ENCODE data around the gene HOXB9. TPM values are rescaled to one million over a fixed set of nuclear protein-coding genes. Genes with fewer than 3 reads are reported as not detected.

HOXB9 gene
- total and polyA plus RNA-seq, 9 of the 15 experiments (the other 6 are each of a cell fraction or from before 2014, with no cell fraction given) = 3.1 to 196 (median 77.6) TPM

DNA sequence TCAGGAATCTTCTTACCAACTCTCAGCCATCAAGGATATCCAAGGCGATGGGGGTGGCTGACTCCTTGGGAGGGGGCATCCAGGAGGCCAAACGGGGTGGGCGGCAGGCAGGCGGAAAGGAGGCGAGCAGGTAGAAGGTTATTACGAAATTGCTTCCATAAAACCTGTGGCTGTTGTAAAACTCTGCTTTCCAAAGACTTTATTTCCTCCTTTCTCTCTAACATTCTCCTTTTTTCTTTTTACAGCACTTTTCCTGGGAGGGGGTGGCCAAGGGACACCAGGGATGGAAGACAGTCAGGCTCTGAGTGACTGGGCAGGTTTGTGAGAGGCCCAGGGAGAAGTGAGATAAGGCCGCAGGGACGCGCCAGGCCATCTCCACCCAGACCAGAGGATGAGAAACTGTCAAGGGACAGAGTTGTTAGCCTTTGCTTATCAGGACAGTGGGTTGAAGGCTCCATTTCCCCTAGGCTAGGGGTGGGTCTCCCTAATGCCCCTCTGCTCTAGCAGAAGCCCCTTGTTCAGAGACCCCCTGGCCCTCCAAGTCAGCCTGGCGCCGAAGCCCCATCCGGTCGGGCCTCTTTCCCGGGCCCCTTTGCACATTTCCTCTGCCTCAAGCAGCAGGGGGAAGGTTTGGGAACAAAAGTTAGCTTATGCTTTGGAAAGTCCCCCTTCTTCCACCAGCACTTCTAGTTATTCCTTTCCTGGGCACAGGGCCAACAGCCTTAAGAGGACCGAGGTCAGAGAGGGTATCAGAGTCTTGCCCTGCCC, 5.0 kb upstream of the HOXB9 start (continued):
- TF ChIP-seq POLR2AphosphoS5 (IDR thresholded peaks at IDR 0.05; ENCODE audit: control insufficient read depth, insufficient read depth, low read depth, low read length) (peak; percentile 72; the same call in 1 of the 2 replicates), CREM (IDR thresholded peaks at IDR 0.05; ENCODE audit: low read depth) (peak; percentile 70), SMAD3 (CRISPR knock-in tag; conservative IDR thresholded peaks at IDR 0.05) (peak; percentile 47; the same call in 1 of the 2 replicates), POLR2G (IDR thresholded peaks at IDR 0.05; ENCODE audit: low read depth, low read length) (peak; percentile 56), FOXK2 (conservative IDR thresholded peaks at IDR 0.05 in 1 of 2, IDR thresholded peaks at IDR 0.05 in 1 of 2; ENCODE audit: low read depth in 2 of 2) (peak in 1 of 2 experiments; percentile 87; a peak in 2 of 4 replicates), TAL1 (IDR thresholded peaks at IDR 0.05) (peak; percentile 68), ZBTB7A (IDR thresholded peaks at IDR 0.05; ENCODE audit: borderline replicate concordance, control insufficient read depth, low read depth, low read length) (peak; percentile 83), SREBF1 (IDR thresholded peaks at IDR 0.05; ENCODE audit: borderline replicate concordance, low read depth, low read length) (no peak), NR4A1 (CRISPR knock-in tag; IDR thresholded peaks at IDR 0.05) (no peak), NR4A1 (tag; IDR thresholded peaks at IDR 0.05) (peak; percentile 67; the same call in 1 of the 2 replicates), ZNF76 (CRISPR knock-in tag; IDR thresholded peaks at IDR 0.05; ENCODE audit: borderline replicate concordance) (no peak), IFI16 (CRISPR knock-in tag; IDR thresholded peaks at IDR 0.05) (no peak), GATAD2A (IDR thresholded peaks at IDR 0.05) (peak; percentile 25; the same call in 1 of the 2 replicates), ETV1 (tag; conservative IDR thresholded peaks at IDR 0.05; ENCODE audit: low read depth) (peak; percentile 39; the same call in 1 of the 2 replicates), ZNF197 (CRISPR knock-in tag; IDR thresholded peaks at IDR 0.05; ENCODE audit: low read depth) (no peak), TRIM24 (IDR thresholded peaks at IDR 0.05) (peak; percentile 10 to 24; a peak in 1 of 4 replicates), ZNF766 (CRISPR knock-in tag; conservative IDR thresholded peaks at IDR 0.05) (peak; percentile 68), CHD1 (IDR thresholded peaks at IDR 0.05; ENCODE audit: low read length) (peak; percentile 17), KDM5B (IDR thresholded peaks at IDR 0.05; ENCODE audit: insufficient replicate concordance, low read depth, low read length) (peak; percentile 77)
- TF ChIP-seq, protein P1, sequence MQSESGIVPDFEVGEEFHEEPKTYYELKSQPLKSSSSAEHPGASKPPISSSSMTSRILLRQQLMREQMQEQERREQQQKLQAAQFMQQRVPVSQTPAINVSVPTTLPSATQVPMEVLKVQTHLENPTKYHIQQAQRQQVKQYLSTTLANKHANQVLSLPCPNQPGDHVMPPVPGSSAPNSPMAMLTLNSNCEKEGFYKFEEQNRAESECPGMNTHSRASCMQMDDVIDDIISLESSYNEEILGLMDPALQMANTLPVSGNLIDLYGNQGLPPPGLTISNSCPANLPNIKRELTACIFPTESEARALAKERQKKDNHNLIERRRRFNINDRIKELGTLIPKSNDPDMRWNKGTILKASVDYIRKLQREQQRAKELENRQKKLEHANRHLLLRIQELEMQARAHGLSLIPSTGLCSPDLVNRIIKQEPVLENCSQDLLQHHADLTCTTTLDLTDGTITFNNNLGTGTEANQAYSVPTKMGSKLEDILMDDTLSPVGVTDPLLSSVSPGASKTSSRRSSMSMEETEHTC (IDR thresholded peaks at IDR 0.05) = peak; percentile 40; the same call in 1 of the 2 replicates
- TF ChIP-seq, protein P2, sequence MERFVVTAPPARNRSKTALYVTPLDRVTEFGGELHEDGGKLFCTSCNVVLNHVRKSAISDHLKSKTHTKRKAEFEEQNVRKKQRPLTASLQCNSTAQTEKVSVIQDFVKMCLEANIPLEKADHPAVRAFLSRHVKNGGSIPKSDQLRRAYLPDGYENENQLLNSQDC (CRISPR knock-in tag; IDR thresholded peaks at IDR 0.05) = no peak
- TF ChIP-seq, protein P3, sequence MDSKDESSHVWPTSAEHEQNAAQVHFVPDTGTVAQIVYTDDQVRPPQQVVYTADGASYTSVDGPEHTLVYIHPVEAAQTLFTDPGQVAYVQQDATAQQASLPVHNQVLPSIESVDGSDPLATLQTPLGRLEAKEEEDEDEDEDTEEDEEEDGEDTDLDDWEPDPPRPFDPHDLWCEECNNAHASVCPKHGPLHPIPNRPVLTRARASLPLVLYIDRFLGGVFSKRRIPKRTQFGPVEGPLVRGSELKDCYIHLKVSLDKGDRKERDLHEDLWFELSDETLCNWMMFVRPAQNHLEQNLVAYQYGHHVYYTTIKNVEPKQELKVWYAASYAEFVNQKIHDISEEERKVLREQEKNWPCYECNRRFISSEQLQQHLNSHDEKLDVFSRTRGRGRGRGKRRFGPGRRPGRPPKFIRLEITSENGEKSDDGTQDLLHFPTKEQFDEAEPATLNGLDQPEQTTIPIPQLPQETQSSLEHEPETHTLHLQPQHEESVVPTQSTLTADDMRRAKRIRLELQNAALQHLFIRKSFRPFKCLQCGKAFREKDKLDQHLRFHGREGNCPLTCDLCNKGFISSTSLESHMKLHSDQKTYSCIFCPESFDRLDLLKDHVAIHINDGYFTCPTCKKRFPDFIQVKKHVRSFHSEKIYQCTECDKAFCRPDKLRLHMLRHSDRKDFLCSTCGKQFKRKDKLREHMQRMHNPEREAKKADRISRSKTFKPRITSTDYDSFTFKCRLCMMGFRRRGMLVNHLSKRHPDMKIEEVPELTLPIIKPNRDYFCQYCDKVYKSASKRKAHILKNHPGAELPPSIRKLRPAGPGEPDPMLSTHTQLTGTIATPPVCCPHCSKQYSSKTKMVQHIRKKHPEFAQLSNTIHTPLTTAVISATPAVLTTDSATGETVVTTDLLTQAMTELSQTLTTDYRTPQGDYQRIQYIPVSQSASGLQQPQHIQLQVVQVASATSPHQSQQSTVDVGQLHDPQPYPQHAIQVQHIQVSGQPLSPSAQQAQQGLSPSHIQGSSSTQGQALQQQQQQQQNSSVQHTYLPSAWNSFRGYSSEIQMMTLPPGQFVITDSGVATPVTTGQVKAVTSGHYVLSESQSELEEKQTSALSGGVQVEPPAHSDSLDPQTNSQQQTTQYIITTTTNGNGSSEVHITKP (IDR thresholded peaks at IDR 0.05; ENCODE audit: partially characterized antibody) = peak; percentile 98

Measured in K562 (cell line).